ENCODE measurements around the gene CHST11.
"Not testable (repeated sequence)": the region's sequence is repeated elsewhere in the genome, so short reads cannot be mapped to it uniquely, and the experiment has no call there.

Gene CHST11

GRCh38 chr12:104532636-104533035 is 75.9 kb downstream of the CHST11 start:
- DNase-seq, result no peak

DNA sequence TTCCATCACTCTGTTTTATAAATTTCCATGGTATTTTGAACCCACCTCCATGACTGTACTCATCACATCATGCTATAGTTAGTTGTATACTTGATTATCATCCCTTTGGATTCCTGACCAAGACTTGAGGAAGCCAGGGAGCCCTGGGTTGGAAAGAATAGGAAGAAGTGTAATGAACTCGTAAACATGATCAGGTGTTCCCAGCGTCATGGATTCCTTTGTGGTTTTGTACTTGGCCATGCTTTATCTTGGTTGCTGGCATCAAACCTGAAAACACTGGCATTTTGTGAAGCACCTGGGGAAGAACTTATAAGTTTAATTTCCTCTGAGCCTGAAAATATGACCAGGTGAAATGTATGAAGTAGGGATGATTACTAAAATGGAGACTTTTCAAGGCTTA is 76.4 kb downstream of the CHST11 start:
- no peak for DNase-seq

- DNase-seq, result peak; percentile 20
Observed at GRCh38 chr12:104534162-104534856, 77.6 kb downstream of the CHST11 start.

DNA sequence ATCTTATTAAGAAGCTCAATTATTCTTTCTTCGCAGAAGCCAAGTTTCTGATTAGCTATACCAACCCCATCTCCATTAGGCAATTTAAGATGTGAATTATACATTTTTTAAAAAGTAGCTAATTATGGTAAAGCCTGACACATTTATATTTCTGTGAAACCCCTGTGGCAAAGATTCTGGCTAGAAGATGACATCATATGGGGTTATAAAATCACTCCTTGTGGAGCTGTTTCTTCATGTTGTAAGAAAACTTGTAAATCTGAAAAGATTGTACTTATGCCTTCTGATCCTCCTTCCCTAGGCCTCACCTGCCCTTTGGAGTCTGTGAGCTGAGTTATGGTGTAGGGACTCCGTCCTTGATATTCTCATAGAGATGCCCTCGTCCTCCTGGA is 78.1 kb downstream of the CHST11 start:
- DNase-seq, result no peak

DNA sequence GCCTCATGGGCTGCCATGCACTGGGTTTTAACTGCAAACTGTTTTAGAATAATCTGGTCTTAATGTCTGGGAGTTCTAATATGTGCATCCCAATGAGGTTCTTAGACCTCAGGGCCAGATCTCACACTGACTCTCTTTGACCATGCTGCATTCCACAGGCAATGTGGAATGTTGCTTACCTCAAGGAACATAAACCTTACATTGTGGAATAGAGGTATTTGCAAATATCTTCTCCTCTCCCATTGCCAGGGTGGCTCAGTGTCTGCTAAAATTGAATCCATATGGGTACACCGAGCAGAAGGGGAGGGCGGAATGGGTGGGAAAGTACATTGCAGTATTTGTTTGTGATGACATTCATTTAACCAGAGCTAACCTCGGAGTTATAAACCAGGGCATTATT is 78.6 kb downstream of the CHST11 start:
- no peak for DNase-seq

DNA sequence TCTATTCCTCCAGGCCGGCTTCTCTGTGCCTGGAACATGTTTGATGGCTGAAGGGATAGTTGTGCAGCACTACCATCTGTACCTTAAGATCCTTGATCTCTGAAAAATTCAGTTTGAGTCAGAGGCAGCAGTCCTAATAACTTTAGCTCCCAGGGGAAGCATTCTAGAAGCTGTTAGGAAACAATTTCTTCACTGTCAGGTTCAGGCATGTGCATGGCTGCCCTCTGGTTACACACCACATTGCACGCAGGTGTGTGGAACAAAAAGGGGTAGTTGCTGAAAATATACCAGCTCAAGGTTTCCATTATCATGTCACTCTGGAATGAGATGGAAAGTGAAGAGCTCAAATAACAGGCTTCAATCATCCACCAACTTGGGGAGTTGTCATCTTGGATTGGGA is 80.1 kb downstream of the CHST11 start:
- DNase-seq, result peak; percentile 72

- no peak for DNase-seq
Observed at GRCh38 chr12:104538056-104538455, 81.3 kb downstream of the CHST11 start.

DNA sequence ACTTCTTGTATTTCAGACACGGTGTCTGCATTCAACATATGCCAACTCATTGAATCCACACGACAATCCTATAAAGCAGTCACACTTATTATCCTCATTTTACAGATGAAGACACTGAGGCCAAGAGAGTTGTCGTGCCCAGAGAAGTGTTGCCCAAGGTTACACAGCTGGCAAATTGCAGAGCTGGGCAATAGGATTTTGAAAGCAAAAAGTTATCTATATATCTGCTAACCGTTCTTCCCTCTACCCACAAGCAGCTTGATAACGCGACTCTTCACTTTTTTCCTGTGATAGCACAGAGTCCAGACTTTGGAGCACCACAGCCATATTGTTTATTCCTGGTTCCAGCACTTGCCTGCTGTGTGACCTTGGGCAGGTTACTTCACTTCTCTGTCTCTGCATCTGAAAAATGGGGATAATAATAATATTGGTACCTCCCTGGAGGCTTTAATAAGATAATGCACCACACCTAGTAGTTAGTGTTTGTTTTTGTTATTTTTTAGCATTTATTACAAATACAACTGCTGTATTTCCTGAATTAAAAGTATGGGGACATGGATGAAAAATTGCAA is 82.2 kb downstream of the CHST11 start:
- DNase-seq, result peak; percentile 80

DNA sequence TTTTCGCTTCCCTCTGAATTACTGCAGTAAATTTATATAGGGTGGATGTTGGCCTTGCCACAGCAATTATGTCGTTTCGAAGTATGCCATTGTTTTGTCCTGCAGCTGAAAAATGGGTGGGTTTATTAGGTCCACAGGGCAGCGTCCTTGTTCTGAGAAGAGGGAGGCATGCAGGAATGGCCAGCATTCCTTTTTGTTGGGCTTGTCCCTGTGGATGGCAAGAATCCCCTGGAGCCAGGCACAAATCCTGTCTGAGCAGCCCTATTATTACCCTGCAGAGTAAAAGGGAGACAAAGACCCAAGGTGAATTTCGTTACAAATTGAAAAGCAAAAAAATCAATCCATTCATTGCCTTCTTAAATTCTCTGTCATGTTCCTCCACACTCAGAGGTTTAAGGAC is 88.1 kb downstream of the CHST11 start:
- no peak for DNase-seq

DNA sequence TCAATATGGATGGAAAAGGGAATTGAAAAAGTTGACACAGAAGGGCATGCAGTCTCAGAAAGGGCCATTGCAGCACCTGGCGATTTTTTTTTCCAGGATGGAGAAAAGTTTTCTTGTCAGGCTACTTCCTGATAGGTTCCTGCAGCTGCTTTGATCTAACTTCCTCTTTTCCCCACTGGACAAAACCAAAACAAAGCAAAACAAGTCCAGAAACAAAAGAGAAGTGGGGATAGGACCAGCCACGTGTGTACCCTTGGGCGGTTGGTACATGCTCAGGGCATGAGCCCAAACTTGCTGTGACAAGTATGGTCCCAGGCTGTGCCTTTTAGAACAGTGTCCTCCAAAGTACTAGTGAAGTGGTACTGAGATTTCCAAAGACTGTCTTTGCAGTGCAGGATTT is 89.8 kb downstream of the CHST11 start:
- DNase-seq, result peak; percentile 84

DNA sequence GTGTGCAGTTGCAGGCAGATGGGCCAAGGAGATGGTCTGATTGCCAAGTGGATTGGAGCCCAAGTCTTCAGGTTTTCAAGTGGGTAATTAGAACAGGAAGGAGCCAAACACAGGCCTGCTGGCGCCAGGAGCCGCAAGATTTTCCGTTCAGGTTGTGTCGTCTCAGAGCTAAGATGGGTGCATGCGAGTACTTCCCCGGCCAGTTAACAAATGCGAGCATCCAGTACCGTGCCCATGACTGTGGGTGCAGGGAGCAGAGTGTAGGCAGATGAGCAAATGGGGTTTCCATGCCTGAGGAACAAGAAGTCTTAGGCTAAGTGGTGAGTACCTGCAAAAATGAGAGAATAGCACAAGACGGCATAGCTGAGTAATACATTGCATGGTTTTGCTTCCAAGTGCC is 90.5 kb downstream of the CHST11 start:
- no peak for DNase-seq

GRCh38 chr12:104549815-104550480 is 93.2 kb downstream of the CHST11 start:
- DNase-seq, result no peak

DNA sequence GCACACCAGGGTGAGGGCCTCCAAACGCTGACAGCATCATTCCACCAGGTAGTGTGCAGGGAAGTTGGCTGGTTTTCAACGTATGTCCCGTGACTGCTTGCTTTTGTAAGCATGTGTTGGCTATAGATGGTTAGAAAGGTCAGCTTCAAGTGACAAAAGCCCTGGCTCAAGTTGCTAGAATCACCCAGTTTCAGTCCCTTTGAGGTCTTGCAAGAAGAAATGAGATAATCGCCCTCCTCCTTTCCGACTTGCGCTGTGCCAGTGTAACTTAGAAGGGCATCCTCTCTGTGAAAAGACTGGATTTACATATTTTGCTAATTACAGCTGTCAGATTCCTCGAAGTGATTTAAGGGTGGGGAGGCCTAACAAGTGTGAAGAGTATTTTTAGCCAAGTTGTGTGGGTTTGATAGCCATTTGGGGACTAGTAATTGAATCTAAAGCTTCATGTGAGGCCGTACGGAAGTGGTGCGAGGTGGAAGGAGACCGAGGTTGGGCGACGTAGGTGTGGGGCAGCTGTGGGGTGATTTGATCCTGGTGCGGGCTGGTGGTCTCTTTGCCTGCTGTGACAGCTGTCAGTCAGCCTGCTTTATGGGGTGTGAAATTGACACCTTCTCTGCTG is 94.7 kb downstream of the CHST11 start:
- DNase-seq, result no peak

GRCh38 chr12:104553421-104553820 is 96.7 kb downstream of the CHST11 start:
- no peak for DNase-seq

GRCh38 chr12:104555648-104556047 is 98.9 kb downstream of the CHST11 start:
- no peak for DNase-seq

- no peak for DNase-seq
Observed at GRCh38 chr12:104557488-104558195, 100.9 kb downstream of the CHST11 start.

DNA sequence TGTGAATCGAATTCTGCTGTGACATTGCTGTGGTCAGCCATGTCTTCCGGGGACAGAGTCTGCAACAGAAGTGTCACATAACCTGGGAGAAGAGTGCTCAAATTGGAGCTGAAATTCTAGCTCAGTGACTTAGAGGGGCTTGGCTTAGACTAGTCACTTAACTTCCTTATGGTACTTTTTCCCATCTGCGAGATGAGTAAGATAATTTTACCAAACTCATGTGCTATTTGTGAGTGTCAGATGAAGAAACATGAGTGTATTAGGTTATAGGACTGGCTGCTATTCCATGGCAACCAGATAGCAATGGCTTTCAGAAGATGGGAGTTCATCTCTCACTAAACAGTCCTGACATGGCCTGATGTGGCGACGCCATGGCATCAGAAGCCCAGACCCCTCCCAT is 104.1 kb downstream of the CHST11 start:
- no peak for DNase-seq

DNA sequence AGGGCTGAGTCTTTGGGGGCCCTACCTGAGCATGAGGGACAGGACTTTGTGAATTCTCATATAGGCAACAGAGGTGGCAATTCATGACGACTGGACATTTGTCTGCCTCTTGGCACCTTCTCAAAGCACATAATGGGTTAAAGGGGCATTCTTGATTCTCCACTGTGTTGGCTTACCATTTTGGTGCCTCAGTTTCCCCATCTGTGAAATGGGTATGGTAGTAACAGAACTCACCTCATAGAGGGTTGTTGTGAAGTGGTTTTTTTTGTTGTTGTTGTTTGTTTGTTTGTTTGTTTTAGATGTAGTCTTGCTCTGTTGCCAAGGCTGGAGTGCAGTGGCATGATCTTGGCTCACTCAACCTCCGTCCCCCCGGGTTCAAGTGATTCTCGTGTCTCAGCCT is 106.0 kb downstream of the CHST11 start:
- DNase-seq, result no peak

GRCh38 chr12:104564662-104565061 is 107.9 kb downstream of the CHST11 start:
- DNase-seq, result not testable (repeated sequence)

DNA sequence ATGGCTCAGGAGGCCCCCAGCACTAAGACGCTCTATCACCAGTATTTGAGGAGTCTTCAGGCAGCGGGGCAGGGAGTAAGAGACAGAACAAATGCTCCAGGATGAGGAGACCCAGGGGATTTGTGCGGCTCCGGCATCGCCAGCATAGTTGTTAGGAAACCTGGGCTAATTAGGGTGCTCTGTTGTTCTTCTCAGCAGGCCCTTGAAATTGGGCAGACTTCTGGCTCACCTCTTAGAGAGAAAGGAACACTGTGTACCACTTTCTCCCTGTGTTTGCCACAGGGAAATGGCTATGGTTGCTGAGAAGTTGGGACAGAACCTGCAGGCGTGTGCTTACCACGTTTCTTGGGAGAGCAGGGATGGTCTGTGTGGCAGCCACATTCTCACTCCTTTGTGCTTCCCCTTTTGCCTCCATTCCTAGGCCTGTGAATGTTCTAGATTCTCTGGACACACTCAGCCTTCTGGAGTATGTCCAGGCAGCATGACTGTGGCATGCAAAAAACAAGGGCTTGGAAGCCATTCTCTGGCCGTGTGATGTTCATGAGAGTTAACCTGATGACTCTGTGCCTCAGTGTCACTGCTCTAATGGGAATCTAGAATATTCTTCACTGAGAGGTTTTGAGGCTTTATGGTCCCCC is 109.0 kb downstream of the CHST11 start:
- no peak for DNase-seq

- DNase-seq, result no peak
Observed at GRCh38 chr12:104566244-104566993, 109.7 kb downstream of the CHST11 start.

- DNase-seq, result no peak
Observed at GRCh38 chr12:104567832-104568486, 111.2 kb downstream of the CHST11 start.

All from GF-D8 (cell line).